C1 segment of cervical spinal cord (tissue), 14 donors: ENCODE measurements around the gene CORO6.

ENCODE experiments used
- DNase-seq, 14 donors: peaks; one replicate each; lab custom pipeline; 2025; lab: John Stamatoyannopoulos, UW

CORO6 gene

GRCh38 chr17:29630630-29631193 lies 8.0 kb upstream of the CORO6 start:
- no peak for DNase-seq

- DNase-seq: no peak
Observed at GRCh38 chr17:29629839-29630238, 7.1 kb upstream of the CORO6 start.

GRCh38 chr17:29628644-29629043 lies 5.9 kb upstream of the CORO6 start:
- DNase-seq: peak in 1 of 14 donors; percentile 32

- no peak for DNase-seq
Observed at GRCh38 chr17:29627951-29628350, 5.2 kb upstream of the CORO6 start.

- peak in 8 of 14 donors; percentile 20 to 55 (median 40) for DNase-seq
Observed at GRCh38 chr17:29625037-29625750, 2.5 kb upstream of the CORO6 start.

GRCh38 chr17:29624586-29624985 lies 1.9 kb upstream of the CORO6 start:
- DNase-seq: no peak

- DNase-seq: no peak
Observed at GRCh38 chr17:29623283-29623647, 553 bp upstream of the CORO6 start.

- DNase-seq: no peak
Observed at GRCh38 chr17:29621751-29622194, 939 bp downstream of the CORO6 start.

- DNase-seq: no peak
Observed at GRCh38 chr17:29620779-29621500, 1.8 kb downstream of the CORO6 start.

GRCh38 chr17:29620271-29620670 lies 2.4 kb downstream of the CORO6 start:
- DNase-seq: no peak

GRCh38 chr17:29619251-29619650 lies 3.5 kb downstream of the CORO6 start:
- DNase-seq: no peak

GRCh38 chr17:29618272-29619065 lies 4.2 kb downstream of the CORO6 start:
- DNase-seq: no peak

GRCh38 chr17:29617481-29618271 lies 5.0 kb downstream of the CORO6 start:
- peak in 12 of 14 donors; percentile 26 to 75 (median 54) for DNase-seq

GRCh38 chr17:29617125-29617480 lies 5.6 kb downstream of the CORO6 start:
- DNase-seq: peak in 10 of 14 donors; percentile 9 to 79 (median 64)

GRCh38 chr17:29616300-29617048 lies 6.2 kb downstream of the CORO6 start:
- peak in 1 of 14 donors; percentile 60 for DNase-seq

- DNase-seq: peak in 13 of 14 donors; percentile 46 to 90 (median 78)
Observed at GRCh38 chr17:29615492-29616299, 7.0 kb downstream of the CORO6 start.

- peak in 3 of 14 donors; percentile 48 to 70 (median 58) for DNase-seq
Observed at GRCh38 chr17:29615048-29615385, 7.7 kb downstream of the CORO6 start.

- DNase-seq: peak in 5 of 14 donors; percentile 21 to 66 (median 56)
Observed at GRCh38 chr17:29614349-29615047, 8.2 kb downstream of the CORO6 start.

- DNase-seq: peak in 1 of 14 donors; percentile 64
Observed at GRCh38 chr17:29613856-29614255, 8.9 kb downstream of the CORO6 start.
